H1 (cell line): ENCODE results near the gene AP1M1. TPM values are rescaled to one million over a fixed set of nuclear protein-coding genes. Genes with fewer than 3 reads are reported as not detected.

Experiments used
- ATF2 ChIP-seq: IDR thresholded peaks from 2 replicates; pipeline ENCODE4 v1.6.1; 2012; ENCODE audit warnings: low read length, inconsistent platforms
- CHD1 ChIP-seq: IDR thresholded peaks from 2 replicates; pipeline ENCODE4 v1.6.1; 2012; ENCODE audit warnings: low read depth, low read length, improper control_type of control experiment
- POLR2AphosphoS5 ChIP-seq: IDR thresholded peaks from 2 replicates; pipeline ENCODE4 v1.6.1; 2011; ENCODE audit warnings: low read depth, low read length
- ZNF274 ChIP-seq: IDR thresholded peaks from 2 replicates; pipeline ENCODE4 v1.7.0; 2012; ENCODE audit warnings: low read length, borderline replicate concordance; ENCODE audit errors: extremely low read depth
- polyA plus RNA-seq, 7 experiments: library from polyadenylated mRNA; depleted of rRNA in 3 of 7; stranded (reverse) in 5 of 7; unstranded in 2 of 7; fragments of >200 nt in 5 of 7; fragments of 200-250 nt in 2 of 7; gene quantifications; 1 replicate in 5 of 7; 2 replicates in 1 of 7; 4 replicates in 1 of 7; pipeline versions ENCODE4 v1.2.1 to v1.2.3, GENCODE V29; 2011 to 2013; ENCODE audit warnings: missing spikeins in 2 of 7, mixed read lengths in 2 of 7
- total RNA-seq: library from RNA; stranded (reverse); fragmentation: NEBNext Ultra II Directional; extraction: Animal tissue kit (Norgen Biotek cat#: 25700); gene quantifications from 2 replicates; pipeline ENCODE4 v1.2.1, GENCODE V29; 2021
- TF ChIP-seq, protein P1 (sequence below): fragments of 300-600 bp; sonication (generic); IDR thresholded peaks from 2 replicates; pipeline ENCODE4 v1.7.1; 2012; ENCODE audit warnings: low read length, moderate library complexity, mild to moderate bottlenecking, inconsistent platforms; ENCODE audit not compliant: insufficient replicate concordance

Gene AP1M1
- total and polyA plus RNA-seq, 2 of the 8 experiments (the other 6 are each of a cell fraction or from before 2014, with no cell fraction given), result 30.9 to 37.5 TPM

- TF ChIP-seq, protein P1, sequence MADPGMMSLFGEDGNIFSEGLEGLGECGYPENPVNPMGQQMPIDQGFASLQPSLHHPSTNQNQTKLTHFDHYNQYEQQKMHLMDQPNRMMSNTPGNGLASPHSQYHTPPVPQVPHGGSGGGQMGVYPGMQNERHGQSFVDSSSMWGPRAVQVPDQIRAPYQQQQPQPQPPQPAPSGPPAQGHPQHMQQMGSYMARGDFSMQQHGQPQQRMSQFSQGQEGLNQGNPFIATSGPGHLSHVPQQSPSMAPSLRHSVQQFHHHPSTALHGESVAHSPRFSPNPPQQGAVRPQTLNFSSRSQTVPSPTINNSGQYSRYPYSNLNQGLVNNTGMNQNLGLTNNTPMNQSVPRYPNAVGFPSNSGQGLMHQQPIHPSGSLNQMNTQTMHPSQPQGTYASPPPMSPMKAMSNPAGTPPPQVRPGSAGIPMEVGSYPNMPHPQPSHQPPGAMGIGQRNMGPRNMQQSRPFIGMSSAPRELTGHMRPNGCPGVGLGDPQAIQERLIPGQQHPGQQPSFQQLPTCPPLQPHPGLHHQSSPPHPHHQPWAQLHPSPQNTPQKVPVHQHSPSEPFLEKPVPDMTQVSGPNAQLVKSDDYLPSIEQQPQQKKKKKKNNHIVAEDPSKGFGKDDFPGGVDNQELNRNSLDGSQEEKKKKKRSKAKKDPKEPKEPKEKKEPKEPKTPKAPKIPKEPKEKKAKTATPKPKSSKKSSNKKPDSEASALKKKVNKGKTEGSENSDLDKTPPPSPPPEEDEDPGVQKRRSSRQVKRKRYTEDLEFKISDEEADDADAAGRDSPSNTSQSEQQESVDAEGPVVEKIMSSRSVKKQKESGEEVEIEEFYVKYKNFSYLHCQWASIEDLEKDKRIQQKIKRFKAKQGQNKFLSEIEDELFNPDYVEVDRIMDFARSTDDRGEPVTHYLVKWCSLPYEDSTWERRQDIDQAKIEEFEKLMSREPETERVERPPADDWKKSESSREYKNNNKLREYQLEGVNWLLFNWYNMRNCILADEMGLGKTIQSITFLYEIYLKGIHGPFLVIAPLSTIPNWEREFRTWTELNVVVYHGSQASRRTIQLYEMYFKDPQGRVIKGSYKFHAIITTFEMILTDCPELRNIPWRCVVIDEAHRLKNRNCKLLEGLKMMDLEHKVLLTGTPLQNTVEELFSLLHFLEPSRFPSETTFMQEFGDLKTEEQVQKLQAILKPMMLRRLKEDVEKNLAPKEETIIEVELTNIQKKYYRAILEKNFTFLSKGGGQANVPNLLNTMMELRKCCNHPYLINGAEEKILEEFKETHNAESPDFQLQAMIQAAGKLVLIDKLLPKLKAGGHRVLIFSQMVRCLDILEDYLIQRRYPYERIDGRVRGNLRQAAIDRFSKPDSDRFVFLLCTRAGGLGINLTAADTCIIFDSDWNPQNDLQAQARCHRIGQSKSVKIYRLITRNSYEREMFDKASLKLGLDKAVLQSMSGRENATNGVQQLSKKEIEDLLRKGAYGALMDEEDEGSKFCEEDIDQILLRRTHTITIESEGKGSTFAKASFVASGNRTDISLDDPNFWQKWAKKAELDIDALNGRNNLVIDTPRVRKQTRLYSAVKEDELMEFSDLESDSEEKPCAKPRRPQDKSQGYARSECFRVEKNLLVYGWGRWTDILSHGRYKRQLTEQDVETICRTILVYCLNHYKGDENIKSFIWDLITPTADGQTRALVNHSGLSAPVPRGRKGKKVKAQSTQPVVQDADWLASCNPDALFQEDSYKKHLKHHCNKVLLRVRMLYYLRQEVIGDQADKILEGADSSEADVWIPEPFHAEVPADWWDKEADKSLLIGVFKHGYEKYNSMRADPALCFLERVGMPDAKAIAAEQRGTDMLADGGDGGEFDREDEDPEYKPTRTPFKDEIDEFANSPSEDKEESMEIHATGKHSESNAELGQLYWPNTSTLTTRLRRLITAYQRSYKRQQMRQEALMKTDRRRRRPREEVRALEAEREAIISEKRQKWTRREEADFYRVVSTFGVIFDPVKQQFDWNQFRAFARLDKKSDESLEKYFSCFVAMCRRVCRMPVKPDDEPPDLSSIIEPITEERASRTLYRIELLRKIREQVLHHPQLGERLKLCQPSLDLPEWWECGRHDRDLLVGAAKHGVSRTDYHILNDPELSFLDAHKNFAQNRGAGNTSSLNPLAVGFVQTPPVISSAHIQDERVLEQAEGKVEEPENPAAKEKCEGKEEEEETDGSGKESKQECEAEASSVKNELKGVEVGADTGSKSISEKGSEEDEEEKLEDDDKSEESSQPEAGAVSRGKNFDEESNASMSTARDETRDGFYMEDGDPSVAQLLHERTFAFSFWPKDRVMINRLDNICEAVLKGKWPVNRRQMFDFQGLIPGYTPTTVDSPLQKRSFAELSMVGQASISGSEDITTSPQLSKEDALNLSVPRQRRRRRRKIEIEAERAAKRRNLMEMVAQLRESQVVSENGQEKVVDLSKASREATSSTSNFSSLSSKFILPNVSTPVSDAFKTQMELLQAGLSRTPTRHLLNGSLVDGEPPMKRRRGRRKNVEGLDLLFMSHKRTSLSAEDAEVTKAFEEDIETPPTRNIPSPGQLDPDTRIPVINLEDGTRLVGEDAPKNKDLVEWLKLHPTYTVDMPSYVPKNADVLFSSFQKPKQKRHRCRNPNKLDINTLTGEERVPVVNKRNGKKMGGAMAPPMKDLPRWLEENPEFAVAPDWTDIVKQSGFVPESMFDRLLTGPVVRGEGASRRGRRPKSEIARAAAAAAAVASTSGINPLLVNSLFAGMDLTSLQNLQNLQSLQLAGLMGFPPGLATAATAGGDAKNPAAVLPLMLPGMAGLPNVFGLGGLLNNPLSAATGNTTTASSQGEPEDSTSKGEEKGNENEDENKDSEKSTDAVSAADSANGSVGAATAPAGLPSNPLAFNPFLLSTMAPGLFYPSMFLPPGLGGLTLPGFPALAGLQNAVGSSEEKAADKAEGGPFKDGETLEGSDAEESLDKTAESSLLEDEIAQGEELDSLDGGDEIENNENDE, result no peak
- TF ChIP-seq ZNF274, result no peak
- no peak for TF ChIP-seq CHD1
- TF ChIP-seq ATF2, result no peak
- no peak for TF ChIP-seq POLR2AphosphoS5
- TF ChIP-seq, all 59 proteins: peak for 0
Observed at GRCh38 chr19:16281743-16282142, 84.0 kb downstream of the AP1M1 start (continued).
